Measurements from ENCODE around the gene GPR158. TPM values are rescaled to one million over a fixed set of nuclear protein-coding genes. Genes with fewer than 3 reads are reported as not detected.

GPR158 gene
- total and polyA plus RNA-seq, 4 donors: 0.03 to 0.08 TPM; not detected in 2

- no peak for TF ChIP-seq RXRA (IDR thresholded peaks at IDR 0.05)
Measured at GRCh38 chr10:25504306-25504705, 329.5 kb downstream of the GPR158 start (continued).

- Histone ChIP-seq H3K4me1 (ENCODE audit: control insufficient read depth in 4 of 4, insufficient read depth in 4 of 4, low read length in 3 of 4) (no peaks in the 10 kb centered on the region), H3K4me3 (ENCODE audit: low read depth in 1 of 3, low read length in 3 of 3) (no peak overlapping the region), H3K27ac (ENCODE audit: low read depth in 1 of 2, low read length in 2 of 2) (no peak overlapping the region), H3K27me3 (ENCODE audit: control insufficient read depth in 4 of 4, insufficient read depth in 4 of 4, low read length in 3 of 4) (peaks cover 0 to 2% (median 0%) of the 10 kb centered on the region in 4 donors), H3K36me3 (ENCODE audit: control insufficient read depth in 4 of 4, insufficient read depth in 3 of 4, low read depth in 1 of 4, low read length in 3 of 4) (no peaks in the 10 kb centered on the region), H3K9ac (ENCODE audit: low read depth in 1 of 2, low read length in 2 of 2) (no peak overlapping the region), H3K9me3 (ENCODE audit: control insufficient read depth in 4 of 4, low read length in 3 of 4) (no peaks in the 10 kb centered on the region)
- DNase-seq (ENCODE audit: low spot score): no peak
- WGBS: 82% methylated on average over 3 of the region's 3 CpGs
- TF ChIP-seq SP1 (IDR thresholded peaks at IDR 0.05): no peak
- no peak for TF ChIP-seq GABPA (IDR thresholded peaks at IDR 0.05 in 1 of 2, conservative IDR thresholded peaks at IDR 0.05 in 1 of 2)
- no peak for TF ChIP-seq FOXA2 (IDR thresholded peaks at IDR 0.05)
- no peak for TF ChIP-seq ZBTB33 (IDR thresholded peaks at IDR 0.05)
- no peak for TF ChIP-seq HNF4A (conservative IDR thresholded peaks at IDR 0.05)
- TF ChIP-seq NR2F2 (IDR thresholded peaks at IDR 0.05): no peak
- no peak for TF ChIP-seq MAX (IDR thresholded peaks at IDR 0.05)
Measured at GRCh38 chr10:25504838-25505237, 330.0 kb downstream of the GPR158 start.

- no peak overlapping the region for H3K9ac ChIP-seq (ENCODE audit: low read depth in 1 of 2, low read length in 2 of 2)
- no peaks in the 10 kb centered on the region for H3K9me3 ChIP-seq (ENCODE audit: control insufficient read depth in 4 of 4, low read length in 3 of 4)
- no peak for DNase-seq (ENCODE audit: low spot score)
- H3K4me3 ChIP-seq (ENCODE audit: low read depth in 1 of 3, low read length in 3 of 3): no peak overlapping the region
- H3K27ac ChIP-seq (ENCODE audit: low read depth in 1 of 2, low read length in 2 of 2): no peak overlapping the region
- no peaks in the 10 kb centered on the region for H3K4me1 ChIP-seq (ENCODE audit: control insufficient read depth in 4 of 4, insufficient read depth in 4 of 4, low read length in 3 of 4)
- TF ChIP-seq GABPA (IDR thresholded peaks at IDR 0.05 in 1 of 2, conservative IDR thresholded peaks at IDR 0.05 in 1 of 2) (no peak), NR2F2 (IDR thresholded peaks at IDR 0.05) (no peak), ZBTB33 (IDR thresholded peaks at IDR 0.05) (no peak), ATF3 (IDR thresholded peaks at IDR 0.05) (no peak), CTCF (IDR thresholded peaks at IDR 0.05; ENCODE audit: low read depth, low read length, missing input control) (no peak), REST (IDR thresholded peaks at IDR 0.05) (no peak), TAF1 (conservative IDR thresholded peaks at IDR 0.05) (no peak), JUND (IDR thresholded peaks at IDR 0.05) (no peak), EGR1 (IDR thresholded peaks at IDR 0.05; ENCODE audit: low read depth in 2 of 2) (no peak), RAD21 (IDR thresholded peaks at IDR 0.05) (no peak), HNF4G (IDR thresholded peaks at IDR 0.05) (no peak), SP1 (IDR thresholded peaks at IDR 0.05) (no peak), HNF4A (conservative IDR thresholded peaks at IDR 0.05) (no peak), RXRA (IDR thresholded peaks at IDR 0.05) (no peak), FOXA1 (IDR thresholded peaks at IDR 0.05) (no peak)
- no peaks in the 10 kb centered on the region for H3K36me3 ChIP-seq (ENCODE audit: control insufficient read depth in 4 of 4, insufficient read depth in 3 of 4, low read depth in 1 of 4, low read length in 3 of 4)
- peaks cover 0 to 2% (median 0%) of the 10 kb centered on the region in 4 donors for H3K27me3 ChIP-seq (ENCODE audit: control insufficient read depth in 4 of 4, insufficient read depth in 4 of 4, low read length in 3 of 4)
- 71% methylated on average over 3 of the region's 3 CpGs for WGBS
Measured at GRCh38 chr10:25505466-25505865, 330.7 kb downstream of the GPR158 start.
